GM10266 (cell line): ENCODE measurements around the gene HNRNPCL4.
"Not testable (repeated sequence)": the region's sequence is repeated elsewhere in the genome, so short reads cannot be mapped to it uniquely, and the experiment has no call there.

Experiments used
- DNase-seq: peaks from one replicate; pipeline ENCODE4 v3.0.0; 2012; ENCODE audit errors: extremely low spot score

The HNRNPCL4 gene

DNA sequence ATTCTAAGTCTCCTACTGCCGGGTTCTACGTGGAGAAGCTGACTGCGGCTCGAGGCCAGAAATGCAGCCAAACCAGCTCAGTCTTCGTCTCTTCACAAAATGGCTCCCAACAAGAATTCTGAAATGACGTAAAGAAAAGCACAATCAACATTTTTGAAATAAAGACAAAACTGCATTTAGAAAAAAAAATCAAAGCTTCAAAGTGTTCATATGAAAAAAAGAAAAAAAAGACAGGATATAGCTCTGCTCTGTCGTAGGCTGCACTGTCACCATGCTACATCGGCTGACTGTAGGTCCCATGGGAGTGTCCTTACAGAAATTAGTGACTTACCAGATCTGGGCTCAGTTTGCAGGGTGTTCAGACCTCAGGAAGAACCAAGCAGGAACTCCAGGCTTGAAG lies at the start of gene HNRNPCL4:
HNRNPCL4 (minus strand) TSS at position 101 of the 400 bp plus-strand sequence. CDS start 164 bp downstream, outside the sequence.
- DNase-seq = not testable (repeated sequence)

DNA sequence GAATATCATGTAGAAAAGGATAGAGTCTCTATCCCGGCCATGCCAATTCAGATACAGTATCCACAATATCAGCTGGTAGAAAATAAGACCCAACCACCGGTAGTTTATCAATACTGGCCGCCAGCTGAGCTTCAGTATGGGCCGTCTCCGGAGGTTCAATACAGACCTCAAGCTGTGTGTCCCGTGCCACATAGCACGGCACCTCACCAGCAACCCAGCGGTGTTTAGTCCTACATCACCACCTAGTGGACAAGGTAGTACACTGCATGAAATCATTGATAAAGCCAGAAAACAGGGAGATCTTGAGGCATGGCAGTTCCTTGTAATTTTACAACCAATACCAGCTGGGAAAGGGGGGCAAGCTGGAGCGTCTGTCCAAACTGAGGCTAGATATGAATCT lies 43.3 kb upstream of the HNRNPCL4 start:
- DNase-seq = not testable (repeated sequence)

DNA sequence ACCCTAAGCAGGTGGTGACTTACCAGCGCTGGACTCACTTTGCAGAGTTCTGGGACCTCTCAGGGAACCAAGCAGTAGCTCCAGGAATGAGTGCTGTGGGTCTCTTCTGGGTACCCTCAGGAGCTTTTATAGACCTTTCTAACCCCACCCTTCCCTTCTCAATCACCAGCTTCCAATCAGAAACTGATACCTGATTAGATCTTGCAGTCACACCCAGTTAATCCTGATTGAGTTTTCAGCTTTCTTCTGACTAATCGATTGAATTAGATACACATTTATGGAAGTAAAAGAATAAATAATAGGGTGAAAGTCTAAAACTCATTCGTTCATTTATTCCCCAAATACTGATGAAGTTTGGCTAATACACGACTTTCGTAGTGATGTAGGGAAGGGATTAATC lies 35.9 kb upstream of the HNRNPCL4 start, which contains the start of gene PRAMEF13:
PRAMEF13 (minus strand) TSS at position 101 of the 400 bp plus-strand sequence. CDS start 1,820 bp downstream, outside the sequence.
- DNase-seq = not testable (repeated sequence)

DNA sequence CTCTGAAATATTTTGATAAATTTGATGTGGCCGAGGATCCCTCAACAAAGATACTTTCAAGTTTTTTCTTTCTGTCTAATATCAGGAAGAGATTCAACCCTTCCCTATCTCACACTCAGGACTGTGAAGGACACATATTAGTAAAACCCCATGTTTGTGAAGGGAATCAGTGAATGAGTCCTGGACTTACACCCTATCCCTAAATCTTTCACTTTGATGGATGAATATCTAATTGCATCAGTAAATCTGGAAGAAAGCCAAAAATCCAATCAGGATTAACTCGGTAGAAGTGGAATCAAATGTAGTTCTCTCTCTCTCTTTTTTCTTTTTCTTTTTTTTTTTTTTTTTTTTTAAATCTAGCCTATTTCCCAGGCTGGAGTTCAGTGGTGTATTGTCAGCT lies 6.1 kb upstream of the HNRNPCL4 start, which contains the start of gene PRAMEF9:
PRAMEF9 (plus strand) TSS at position 301 of the 400 bp plus-strand sequence. CDS start 3,433 bp downstream, outside the sequence.
- DNase-seq = not testable (repeated sequence)

DNA sequence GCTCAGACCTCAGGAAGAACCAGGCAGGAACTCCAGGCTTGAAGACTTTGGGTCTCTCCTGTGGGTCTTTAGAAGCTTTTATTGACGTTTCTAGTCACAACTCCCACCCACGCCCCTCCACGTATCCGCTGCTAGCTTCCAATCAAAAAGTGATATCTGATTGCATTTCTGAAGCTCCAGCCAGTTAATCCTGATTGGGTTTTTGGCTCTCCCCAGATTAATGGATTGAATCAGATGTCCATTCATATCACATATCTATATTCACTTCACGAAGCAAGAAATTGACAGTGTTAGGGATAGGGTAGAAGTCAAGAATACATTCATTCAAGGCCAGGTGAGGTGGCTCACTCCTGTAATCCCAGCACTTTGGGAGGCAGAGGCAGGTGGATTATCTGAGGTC lies 9.5 kb downstream of the HNRNPCL4 start, which contains the start of gene PRAMEF26:
PRAMEF26 (minus strand) TSS at position 101 of the 400 bp plus-strand sequence. CDS start 2,914 bp downstream, outside the sequence.
- DNase-seq = not testable (repeated sequence)

DNA sequence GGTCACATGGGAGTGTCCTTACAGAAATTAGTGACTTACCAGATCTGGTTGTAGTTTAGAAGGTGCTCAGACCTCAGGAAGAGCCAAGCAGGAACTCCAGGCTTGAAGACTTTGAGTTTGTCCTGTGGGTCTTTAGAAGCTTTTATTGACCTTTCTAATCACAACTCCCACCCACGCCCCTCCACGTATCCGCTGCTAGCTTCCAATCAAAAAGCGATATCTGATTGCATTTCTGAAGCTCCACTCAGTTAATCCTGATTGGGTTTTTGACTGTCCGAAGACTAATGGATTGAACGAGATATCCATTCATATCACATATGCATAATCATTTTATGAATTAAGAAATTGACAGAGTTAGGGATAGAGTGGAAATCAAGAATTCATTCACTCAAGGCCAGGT lies 48.7 kb downstream of the HNRNPCL4 start, which contains the start of gene HNRNPCL2:
HNRNPCL2 (minus strand) TSS at position 101 of the 400 bp plus-strand sequence. CDS start 454 bp downstream, outside the sequence.
- DNase-seq = not testable (repeated sequence)
